Common myeloid progenitor, CD34-positive (primary cell): ENCODE measurements around the gene SMARCAL1.

Source experiments
- CTCF ChIA-PET: fragments of 350-600 bp; sonication (Branson Sonifier 250); formaldehyde crosslinking; loops from one replicate; lab custom pipeline; 2021; ENCODE audit warnings: antibody characterized with exemption; lab: Charles Lee
- POLR2A ChIA-PET: fragments of 350-600 bp; sonication (Branson Sonifier 250); formaldehyde crosslinking; loops from one replicate; lab custom pipeline; 2021; ENCODE audit warnings: antibody characterized with exemption; lab: Charles Lee
- DNase-seq, 3 donors: peaks; one replicate each; pipeline versions ENCODE4 v3.0.0 to v3.0.0-alpha.2; 2013
- H3K27ac ChIP-seq, 2 experiments: 1 replicate in 1 of 2; 2 replicates in 1 of 2; pipeline ENCODE4 v1.7.0; 2013; ENCODE audit warnings: inconsistent platforms in 2 of 2, low read length in 2 of 2, mild to moderate bottlenecking in 2 of 2, low read depth in 1 of 2, moderate library complexity in 1 of 2; ENCODE audit not compliant: severe bottlenecking in 2 of 2, insufficient read depth in 1 of 2, poor library complexity in 1 of 2
- H3K27me3 ChIP-seq, 5 experiments: replicated peaks in 2 of 5; 1 replicate in 3 of 5; 2 replicates in 2 of 5; pipeline versions ENCODE4 v1.6.1 to v1.7.0; 2013; ENCODE audit warnings: low read length in 4 of 5, mild to moderate bottlenecking in 2 of 5, moderate library complexity in 2 of 5, inconsistent platforms in 1 of 5; ENCODE audit not compliant: insufficient read depth in 5 of 5, control insufficient read depth in 4 of 5
- H3K36me3 ChIP-seq, 4 experiments: 1 replicate in 2 of 4; 2 replicates in 2 of 4; pipeline versions ENCODE4 v1.6.1 to v1.7.0; 2013; ENCODE audit warnings: low read length in 3 of 4, control low read depth in 1 of 4, mild to moderate bottlenecking in 1 of 4; ENCODE audit not compliant: control insufficient read depth in 4 of 4, insufficient read depth in 4 of 4
- H3K4me1 ChIP-seq, 4 experiments: 1 replicate in 3 of 4; 2 replicates in 1 of 4; pipeline versions ENCODE4 v1.6.1 to v1.7.1; 2013; ENCODE audit warnings: low read length in 3 of 4, mild to moderate bottlenecking in 3 of 4, control low read depth in 1 of 4, inconsistent platforms in 1 of 4, moderate library complexity in 1 of 4; ENCODE audit not compliant: control insufficient read depth in 4 of 4, insufficient read depth in 4 of 4; ENCODE audit errors: control extremely low read depth in 1 of 4
- H3K4me3 ChIP-seq, 7 experiments: 1 replicate in 4 of 7; 2 replicates in 3 of 7; pipeline versions ENCODE4 v1.5.1 to v1.7.0; 2013; ENCODE audit warnings: mild to moderate bottlenecking in 7 of 7, low read length in 6 of 7, moderate library complexity in 6 of 7, inconsistent platforms in 2 of 7, low read depth in 2 of 7, control low read depth in 1 of 7; ENCODE audit not compliant: insufficient read depth in 4 of 7, control insufficient read depth in 1 of 7; ENCODE audit errors: extremely low read depth in 1 of 7
- H3K9me3 ChIP-seq, 5 experiments: 1 replicate in 4 of 5; 2 replicates in 1 of 5; pipeline versions ENCODE4 v1.6.1 to v1.7.1; 2013; ENCODE audit warnings: low read length in 4 of 5, mild to moderate bottlenecking in 2 of 5, inconsistent platforms in 1 of 5, low read depth in 1 of 5, moderate library complexity in 1 of 5; ENCODE audit not compliant: control insufficient read depth in 4 of 5, insufficient read depth in 2 of 5; ENCODE audit errors: control extremely low read depth in 1 of 5
- WGBS: methylation state at CpG from one replicate; pipeline ENCODE4 v1.1.5; 2013; ENCODE audit not compliant: insufficient coverage; 5-methylcytosine and 5-hydroxymethylcytosine counted together

The SMARCAL1 gene

DNA sequence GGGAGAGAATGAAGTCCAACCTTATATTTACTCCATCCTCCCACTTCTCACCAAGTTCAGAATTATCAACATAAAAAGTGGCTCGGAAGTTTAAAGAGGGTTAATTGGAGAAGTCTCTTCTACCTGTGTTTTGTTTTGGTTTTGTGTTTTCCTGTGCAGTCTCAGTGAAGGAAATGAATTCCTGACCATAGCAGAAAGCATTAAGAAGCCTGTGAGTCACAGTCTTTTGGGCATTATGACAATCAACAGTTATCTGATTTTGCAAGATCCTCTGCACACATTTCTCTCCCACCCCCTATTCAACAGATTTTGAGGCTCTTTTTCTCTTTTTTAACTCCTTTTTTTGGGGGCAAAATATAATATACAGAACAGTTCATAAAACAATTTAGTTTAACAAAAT, 77.8 kb downstream of the SMARCAL1 start:
- WGBS, result 80% methylated on average over 1 of the region's 1 CpG

DNA sequence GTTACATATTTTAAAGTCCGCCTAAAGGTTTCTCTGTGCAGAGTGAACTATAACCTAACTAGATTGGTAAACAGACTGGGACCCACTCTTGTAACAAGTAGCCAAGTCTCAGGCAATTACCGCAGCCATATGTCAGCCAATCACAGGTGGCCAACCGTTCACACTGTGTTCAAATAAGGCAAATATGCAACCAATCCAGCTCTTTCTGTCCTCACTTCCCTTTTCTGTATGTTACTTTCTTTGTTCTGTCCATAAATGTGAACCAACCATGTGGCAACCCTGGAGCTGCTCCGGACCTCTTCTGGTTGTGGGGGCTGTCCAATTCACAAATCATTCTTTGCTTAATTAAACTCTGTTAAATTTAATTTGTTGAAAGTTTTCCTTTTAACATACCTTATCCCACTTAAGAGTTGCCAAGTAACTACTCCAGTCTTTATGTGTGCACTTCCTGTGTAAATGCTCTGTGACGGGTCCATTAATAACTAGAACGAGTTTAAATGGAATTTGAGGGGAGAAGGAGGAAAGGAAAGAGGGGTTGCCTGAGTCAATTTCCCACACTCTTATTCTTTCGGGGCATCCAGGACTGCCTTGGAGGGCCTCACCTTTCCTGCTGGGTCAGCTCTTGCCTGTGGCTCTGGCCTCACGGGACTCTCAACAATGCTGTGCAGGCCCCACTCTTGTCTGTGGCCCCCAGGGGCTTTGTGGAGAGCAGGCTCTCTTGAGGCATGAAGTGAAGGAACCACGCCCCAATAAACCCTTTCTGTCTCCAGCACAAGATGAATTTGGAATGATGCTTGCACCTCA, 79.7 kb downstream of the SMARCAL1 start:
- Histone ChIP-seq H3K4me3 (no peak overlapping the region), H3K36me3 (no peaks in the 10 kb centered on the region), H3K4me1 (peaks cover 0 to 64% (median 30%) of the 10 kb centered on the region in 4 experiments), H3K27me3 (no peaks in the 10 kb centered on the region), H3K27ac (no peak overlapping the region), H3K9me3 (no peaks in the 10 kb centered on the region)
- ChIA-PET CTCF (no interaction called here), POLR2A (interaction anchor here (0.6 kb wide), 1 partner anchor 350 kb away, joined by 4 read pairs; no protein-coding TSS in a partner anchor)
- 92% methylated on average over 6 of the region's 9 CpGs for WGBS
- peak in 2 of 3 donors; percentile 22 to 37 for DNase-seq

More for the DNA sequence above, 77.8 kb downstream of the SMARCAL1 start:
- Histone ChIP-seq H3K36me3 (no peaks in the 10 kb centered on the region), H3K27ac (no peak overlapping the region), H3K9me3 (no peaks in the 10 kb centered on the region), H3K4me3 (no peak overlapping the region), H3K4me1 (peaks cover 0 to 68% (median 30%) of the 10 kb centered on the region in 4 experiments), H3K27me3 (no peaks in the 10 kb centered on the region)
- ChIA-PET CTCF (no interaction called here), POLR2A (no interaction called here)
- DNase-seq, result peak in 2 of 3 donors; percentile 45 to 63

DNA sequence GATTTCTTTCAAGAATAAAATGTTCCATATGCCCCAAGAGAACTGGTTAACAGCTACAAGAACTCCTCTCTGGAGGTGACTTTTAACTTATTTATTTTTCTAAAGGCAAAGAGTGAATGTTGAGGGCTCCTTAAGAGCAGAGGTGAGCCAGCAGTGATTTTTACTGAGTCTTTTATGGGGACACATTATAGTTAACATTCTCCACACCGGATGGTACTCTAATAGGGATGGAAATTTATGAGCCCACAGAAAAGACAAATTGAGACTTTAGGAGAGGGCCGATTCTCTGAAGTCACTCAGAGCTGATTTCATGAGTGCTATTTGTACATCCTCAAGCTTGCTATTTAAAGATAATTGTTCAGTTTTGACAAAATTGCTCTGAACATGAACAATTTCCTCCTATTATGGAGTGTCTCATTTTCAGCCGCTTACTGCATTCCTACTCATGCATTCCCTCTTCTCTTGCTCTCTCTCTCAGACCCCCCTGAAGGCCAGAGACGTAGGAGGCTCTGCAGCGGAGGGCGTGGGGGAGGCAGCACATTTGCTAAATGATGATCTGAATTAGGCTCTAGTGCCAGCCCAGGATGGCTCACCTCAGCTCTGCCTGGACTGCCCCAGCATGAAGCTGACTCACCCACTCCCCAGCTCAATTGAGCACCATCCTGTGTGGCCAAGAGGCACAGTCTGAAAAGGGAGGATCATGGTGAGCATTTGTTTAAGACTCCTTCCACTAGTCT, 80.5 kb downstream of the SMARCAL1 start:
- Histone ChIP-seq H3K27ac (no peak overlapping the region), H3K4me1 (peaks cover 0 to 65% (median 29%) of the 10 kb centered on the region in 4 experiments), H3K36me3 (no peaks in the 10 kb centered on the region), H3K9me3 (no peaks in the 10 kb centered on the region), H3K27me3 (no peaks in the 10 kb centered on the region), H3K4me3 (no peak overlapping the region)
- POLR2A ChIA-PET, result no interaction called here
- no peak for DNase-seq
- WGBS, result 100% methylated on average over 2 of the region's 6 CpGs
- CTCF ChIA-PET, result no interaction called here

- H3K27ac ChIP-seq, result no peak overlapping the region
- ChIA-PET CTCF (interaction anchor here (0.5 kb wide), 1 partner anchor 998 kb away, joined by 3 read pairs; no protein-coding TSS in a partner anchor), POLR2A (no interaction called here)
- H3K4me3 ChIP-seq, result no peak overlapping the region
- no peak for DNase-seq
- peaks cover 0 to 67% (median 34%) of the 10 kb centered on the region in 4 experiments for H3K4me1 ChIP-seq
- 100% methylated on average over 1 of the region's 1 CpG for WGBS
- no peaks in the 10 kb centered on the region for H3K36me3 ChIP-seq
- H3K27me3 ChIP-seq, result no peaks in the 10 kb centered on the region
- no peaks in the 10 kb centered on the region for H3K9me3 ChIP-seq
These were observed 81.0 kb downstream of the SMARCAL1 start for GRCh38 chr2:216493334-216493685.

- Histone ChIP-seq H3K27ac (no peak overlapping the region), H3K4me1 (peaks cover 10 to 64% (median 42%) of the 10 kb centered on the region in 4 experiments), H3K36me3 (peaks cover 0 to 15% (median 8%) of the 10 kb centered on the region in 4 experiments), H3K4me3 (no peak overlapping the region), H3K27me3 (no peaks in the 10 kb centered on the region), H3K9me3 (no peaks in the 10 kb centered on the region)
- ChIA-PET POLR2A (interaction anchor here (0.7 kb wide), 1 partner anchor 1738 kb away, joined by 4 read pairs; no protein-coding TSS in a partner anchor), CTCF (interaction anchor here (3.2 kb wide), 1 partner anchor 9 kb away, joined by 16 read pairs; no protein-coding TSS in a partner anchor)
- peak in 2 of 3 donors; percentile 55 to 68 for DNase-seq
- WGBS, result 0% methylated on average over 1 of the region's 2 CpGs
These were observed 83.4 kb downstream of the SMARCAL1 start for GRCh38 chr2:216495656-216496055.

DNA sequence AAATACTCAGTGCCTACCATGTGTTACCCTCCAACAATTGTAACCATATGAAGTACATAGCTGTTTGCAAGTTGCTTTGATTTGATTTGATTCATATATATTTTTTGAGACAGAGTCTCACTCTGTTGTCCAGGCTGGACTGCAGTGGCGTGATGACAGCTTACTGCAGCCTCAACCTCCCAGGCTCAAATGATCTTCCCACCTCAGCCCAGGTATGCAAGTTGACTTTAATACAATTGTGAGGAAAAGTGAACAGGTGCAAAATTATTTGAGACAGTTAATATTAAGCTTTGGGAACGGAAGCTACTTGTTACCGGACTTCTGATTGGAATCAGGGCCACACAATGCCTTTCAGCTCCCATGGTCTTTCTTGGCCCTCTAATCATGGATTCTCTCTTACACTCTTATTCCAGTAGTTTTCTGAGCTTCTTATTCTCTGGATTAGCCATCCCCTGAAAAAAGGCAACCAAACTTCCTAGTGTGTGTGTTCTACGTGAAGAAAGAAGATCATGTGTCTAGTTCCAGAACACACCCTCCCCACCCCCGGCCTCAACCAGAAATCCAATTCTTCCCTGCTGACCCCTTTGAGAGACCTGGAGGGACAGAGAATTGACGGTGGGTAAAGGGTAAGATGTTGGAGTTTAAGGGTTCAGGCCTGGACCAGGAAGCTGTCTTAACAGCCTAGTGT, 85.2 kb downstream of the SMARCAL1 start:
- ChIA-PET POLR2A (no interaction called here), CTCF (interaction anchor here (1.2 to 3.2 kb wide), 6 partner anchors 11 to 356 kb away, joined by 3 to 16 read pairs (median 4); no protein-coding TSS in a partner anchor)
- H3K4me3 ChIP-seq, result peak overlapping the region in 6 of 7 experiments; percentile 81 to 99 (median 95)
- peak overlapping the region in 1 of 2 experiments; percentile 97 for H3K27ac ChIP-seq
- peaks cover 12 to 66% (median 44%) of the 10 kb centered on the region in 4 experiments for H3K4me1 ChIP-seq
- no peaks in the 10 kb centered on the region for H3K27me3 ChIP-seq
- H3K36me3 ChIP-seq, result peaks cover 14 to 33% (median 22%) of the 10 kb centered on the region in 4 experiments
- no peaks in the 10 kb centered on the region for H3K9me3 ChIP-seq
- no peak for DNase-seq
- 95% methylated on average over 4 of the region's 6 CpGs for WGBS
